Activated gamma-delta T cell treated with anti-CD3 and anti-CD28 coated beads, Interleukin-2, amount 50 U/mL, for 16 hours (primary cell): ENCODE results near the gene PARP4.
"Not testable (repeated sequence)": the region's sequence is repeated elsewhere in the genome, so short reads cannot be mapped to it uniquely, and the experiment has no call there.

Experiments used
- DNase-seq: peaks from one replicate; pipeline ENCODE4 v3.0.0-alpha.2; 2020; ENCODE audit warnings: low read depth

PARP4 gene

GRCh38 chr13:24505756-24506155 is 6.8 kb downstream of the PARP4 start:
- DNase-seq: no peak

DNA sequence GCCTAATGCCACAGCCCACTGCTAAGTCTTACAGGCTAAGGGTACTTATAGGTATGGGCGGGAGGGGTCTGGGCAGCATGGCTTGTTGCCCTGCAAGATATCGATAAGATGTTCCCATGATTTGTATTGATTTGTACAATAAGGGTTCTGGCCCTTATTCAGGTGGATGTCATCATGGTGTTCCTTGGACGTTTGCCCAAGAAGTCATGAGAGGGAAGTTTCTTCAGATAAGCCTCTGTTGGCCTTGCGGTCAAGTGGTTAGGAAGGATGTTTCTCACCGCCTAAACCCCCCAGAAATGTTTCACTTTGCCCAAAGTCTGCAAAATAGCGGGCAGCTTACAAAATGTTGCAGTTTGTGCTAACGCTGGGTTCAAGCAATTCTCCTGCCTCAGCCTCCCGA is 7.3 kb downstream of the PARP4 start:
- no peak for DNase-seq

- DNase-seq: no peak
These were observed 9.2 kb downstream of the PARP4 start for GRCh38 chr13:24503379-24503696.

GRCh38 chr13:24502533-24503378 is 9.8 kb downstream of the PARP4 start:
- DNase-seq: no peak

GRCh38 chr13:24500977-24501376 is 11.6 kb downstream of the PARP4 start:
- DNase-seq: no peak

DNA sequence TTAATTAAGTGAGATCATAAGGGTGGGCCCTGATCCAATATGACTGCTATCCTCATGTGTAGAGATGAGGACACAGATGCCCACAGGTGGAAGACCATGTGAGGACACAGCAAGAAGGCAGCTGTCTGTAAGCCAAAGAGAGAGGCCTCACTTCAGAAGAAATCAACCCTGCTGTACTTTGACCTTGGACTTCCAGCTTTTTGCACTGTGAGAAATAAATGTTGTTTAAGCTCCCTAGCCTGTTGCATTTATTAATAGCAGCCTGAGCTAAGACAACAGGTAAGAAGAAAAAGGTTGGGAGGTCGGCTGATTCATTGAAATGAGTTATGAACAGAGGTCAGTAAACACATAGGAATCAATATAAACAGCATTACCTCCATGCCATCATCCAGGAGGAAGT is 14.8 kb downstream of the PARP4 start:
- no peak for DNase-seq

- not testable (repeated sequence) for DNase-seq
These were observed 16.3 kb downstream of the PARP4 start for GRCh38 chr13:24496295-24496694.

DNA sequence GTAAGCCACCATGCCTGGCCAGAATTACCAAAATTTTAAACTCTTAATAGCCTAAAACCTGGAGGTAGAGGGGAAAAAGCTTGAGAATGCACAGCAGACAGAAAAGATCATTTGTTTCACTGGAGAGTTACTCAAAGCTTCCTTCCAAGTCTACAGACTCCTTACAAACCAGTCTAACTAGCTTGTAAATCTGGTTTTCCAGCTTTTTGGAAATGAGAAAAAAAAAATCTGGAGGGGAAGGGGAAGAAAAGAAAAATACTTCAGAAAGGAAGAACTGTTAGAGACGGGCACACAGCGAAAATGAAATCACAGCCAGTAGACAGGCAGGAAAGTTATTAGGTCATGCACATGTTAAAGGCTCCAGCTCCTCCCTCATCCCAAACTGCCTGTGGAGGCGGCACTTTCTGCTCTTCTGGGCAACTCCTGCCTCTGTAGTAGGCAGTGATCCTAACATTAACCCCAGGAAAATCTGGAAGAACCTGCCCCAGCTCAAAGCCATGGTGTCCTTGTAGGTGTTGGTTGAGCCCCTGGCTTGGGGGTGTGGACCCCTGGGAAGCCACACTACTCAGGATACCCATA is 17.3 kb downstream of the PARP4 start:
- DNase-seq: no peak

- DNase-seq: no peak
These were observed 19.2 kb downstream of the PARP4 start for GRCh38 chr13:24493356-24493755.

DNA sequence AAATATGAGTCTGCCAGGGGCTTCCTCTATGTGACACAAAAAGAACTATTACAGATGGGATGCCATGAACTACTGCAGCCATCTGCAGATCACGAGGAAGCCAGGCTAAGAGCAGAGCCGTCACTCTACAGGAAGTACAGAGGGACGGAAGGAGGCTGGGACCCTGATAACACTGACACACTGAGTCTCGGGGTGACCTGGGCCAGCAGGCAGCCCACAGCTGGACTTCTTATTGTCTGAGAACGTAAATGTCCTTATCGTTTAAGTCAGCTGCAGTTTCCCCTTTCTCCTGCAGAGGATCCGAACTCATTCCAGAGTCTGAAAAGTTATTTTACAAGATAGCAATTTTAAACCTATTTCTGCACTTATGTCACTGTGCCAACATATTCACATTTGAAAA is 20.7 kb downstream of the PARP4 start:
- no peak for DNase-seq

DNA sequence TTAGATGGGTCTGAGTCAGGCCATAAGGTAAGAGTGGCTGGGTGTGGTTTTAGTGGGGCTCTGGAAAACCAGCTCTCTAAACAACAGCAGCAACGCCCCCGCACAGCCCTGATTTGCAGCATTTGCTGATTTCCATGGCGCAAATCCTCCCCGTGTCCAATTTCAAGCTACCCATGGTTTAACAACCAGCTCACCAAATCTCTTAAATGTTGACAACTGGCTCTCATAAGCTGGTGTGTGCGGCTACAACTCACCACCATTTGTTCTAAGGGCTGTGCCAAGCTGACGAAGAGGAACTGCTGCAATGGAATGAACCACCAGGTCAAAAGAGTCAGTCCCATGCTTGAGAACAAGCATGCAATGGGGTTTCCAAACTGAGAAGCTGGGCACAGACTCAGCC is 22.9 kb downstream of the PARP4 start:
- no peak for DNase-seq

DNA sequence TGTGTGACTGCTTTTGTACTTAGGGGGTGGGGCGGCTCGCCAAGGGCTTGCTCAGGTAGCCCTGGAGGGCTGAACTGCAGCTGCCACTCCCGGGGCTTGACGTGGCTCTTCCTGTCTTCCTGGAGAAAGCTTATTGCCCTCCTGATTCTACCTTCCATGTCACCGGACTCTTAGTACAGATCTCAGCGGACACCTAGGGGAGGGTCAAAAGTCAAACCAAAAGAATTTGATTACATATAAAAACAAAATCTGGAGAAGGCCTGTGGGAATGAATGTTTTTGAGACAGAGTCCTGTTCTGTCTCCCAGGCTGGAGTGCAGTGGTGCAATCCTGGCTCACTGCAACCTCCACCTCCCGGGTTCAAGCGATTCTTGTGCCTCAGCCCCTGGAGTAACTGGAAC is 24.5 kb downstream of the PARP4 start:
- DNase-seq: not testable (repeated sequence)

DNA sequence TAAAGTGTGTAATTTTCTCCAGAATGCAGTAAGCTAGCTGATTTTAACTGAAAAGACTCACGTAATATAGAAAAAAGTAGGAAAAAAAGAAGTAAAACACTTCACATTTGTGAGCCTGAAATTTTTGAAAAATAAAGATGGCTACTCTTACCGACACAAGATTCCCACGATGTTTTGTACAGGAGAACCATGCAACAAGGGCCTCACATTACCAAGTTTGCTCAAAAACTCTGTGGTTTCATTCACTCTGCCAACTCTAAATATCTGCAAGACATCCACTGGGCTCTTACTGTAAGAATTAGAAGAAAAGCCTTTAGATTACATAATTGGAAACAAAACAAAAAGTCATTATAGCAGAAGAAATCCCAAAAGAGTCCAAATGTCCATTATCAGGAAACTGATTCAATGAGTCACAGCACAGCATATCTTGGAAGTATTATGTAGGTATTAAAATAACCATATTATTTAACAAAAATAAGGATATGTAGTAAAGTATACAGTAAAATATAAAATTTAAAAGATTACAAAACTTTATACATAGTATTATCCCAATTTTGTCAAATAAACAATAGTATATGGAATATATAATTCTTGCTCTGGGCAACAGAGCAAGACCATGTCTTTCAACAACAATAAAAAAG is 26.4 kb downstream of the PARP4 start:
- not testable (repeated sequence) for DNase-seq

DNA sequence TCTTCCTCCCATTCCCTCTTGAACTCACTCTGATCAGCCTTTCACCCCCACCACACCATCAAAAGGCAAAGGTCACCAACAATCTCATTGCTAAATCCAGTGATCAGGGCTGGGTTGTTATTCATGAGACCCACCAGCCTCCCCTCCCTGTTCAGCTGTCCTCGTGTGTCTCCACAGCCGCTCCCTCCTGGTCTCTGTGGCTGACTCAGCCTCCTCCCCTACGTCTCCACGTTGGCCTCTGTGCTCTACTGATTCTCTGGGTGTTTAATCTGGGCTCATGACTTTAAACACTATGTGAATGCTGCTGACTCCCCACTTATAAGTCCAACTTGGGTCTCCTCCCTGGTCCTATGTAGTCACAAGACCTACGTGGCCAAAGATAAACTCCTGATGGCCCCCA is 38.9 kb downstream of the PARP4 start:
- no peak for DNase-seq

DNA sequence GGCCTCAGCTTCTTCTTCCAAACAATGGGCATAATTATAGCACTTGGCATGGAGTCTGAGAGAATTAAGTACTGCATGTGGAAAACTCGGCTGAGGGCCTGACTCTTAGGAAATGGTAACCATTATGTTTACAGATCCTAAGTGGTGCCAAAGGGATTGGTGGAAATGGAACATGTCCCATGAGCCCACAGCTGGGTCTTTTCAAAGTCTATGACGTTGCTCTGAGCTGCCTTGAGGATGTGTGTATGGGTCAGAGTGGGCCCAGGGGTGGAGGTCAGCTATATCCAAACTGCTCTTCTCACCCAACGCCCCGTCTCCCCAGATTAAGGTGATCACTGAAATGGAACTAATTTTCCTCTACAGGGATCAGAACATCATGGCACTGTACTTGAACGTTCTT is 40.4 kb downstream of the PARP4 start:
- DNase-seq: not testable (repeated sequence)

- no peak for DNase-seq
These were observed 49.5 kb downstream of the PARP4 start for GRCh38 chr13:24463078-24463477.

- no peak for DNase-seq
These were observed 52.3 kb downstream of the PARP4 start for GRCh38 chr13:24460256-24460655.

- DNase-seq: no peak
These were observed 52.9 kb downstream of the PARP4 start for GRCh38 chr13:24459726-24460125.

- no peak for DNase-seq
These were observed 53.3 kb downstream of the PARP4 start for GRCh38 chr13:24459234-24459633.

DNA sequence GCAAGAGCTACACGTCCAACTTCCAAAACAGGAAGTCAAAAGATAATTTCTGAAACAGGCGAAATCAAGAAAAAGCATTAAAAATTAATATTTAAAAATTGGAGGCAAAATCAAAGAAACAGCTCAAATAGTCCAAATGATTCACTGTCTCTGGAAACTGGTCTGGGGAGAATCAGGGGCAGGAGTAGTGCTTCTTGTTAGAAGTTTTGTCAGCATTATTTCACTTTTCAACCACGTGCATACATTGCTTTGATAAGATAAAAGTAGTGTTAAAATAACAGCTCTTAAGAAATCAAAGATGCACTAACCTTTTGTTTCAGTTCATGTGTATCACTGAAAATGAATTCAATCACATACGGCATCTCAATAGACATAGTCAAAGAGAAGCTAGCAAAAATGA is 53.8 kb downstream of the PARP4 start:
- no peak for DNase-seq

DNA sequence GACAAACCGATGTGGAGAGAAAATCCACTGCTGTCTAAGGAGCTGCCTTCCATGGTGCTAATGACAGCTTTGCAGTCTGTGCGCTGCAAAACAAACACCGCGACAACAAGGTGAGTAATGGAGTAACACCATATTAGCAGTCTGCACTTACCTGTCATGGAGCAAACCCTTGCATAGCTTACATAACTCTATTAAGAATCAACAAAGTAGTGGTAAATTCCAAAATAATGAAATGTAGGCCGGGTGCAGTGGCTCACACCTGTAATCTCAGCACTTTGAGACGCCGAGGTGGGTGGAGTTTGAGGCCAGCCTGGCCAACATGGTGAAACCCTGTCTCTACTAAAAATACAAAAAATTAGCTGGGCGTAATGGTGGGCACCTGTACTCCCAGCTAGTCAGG is 56.2 kb downstream of the PARP4 start:
- no peak for DNase-seq

DNA sequence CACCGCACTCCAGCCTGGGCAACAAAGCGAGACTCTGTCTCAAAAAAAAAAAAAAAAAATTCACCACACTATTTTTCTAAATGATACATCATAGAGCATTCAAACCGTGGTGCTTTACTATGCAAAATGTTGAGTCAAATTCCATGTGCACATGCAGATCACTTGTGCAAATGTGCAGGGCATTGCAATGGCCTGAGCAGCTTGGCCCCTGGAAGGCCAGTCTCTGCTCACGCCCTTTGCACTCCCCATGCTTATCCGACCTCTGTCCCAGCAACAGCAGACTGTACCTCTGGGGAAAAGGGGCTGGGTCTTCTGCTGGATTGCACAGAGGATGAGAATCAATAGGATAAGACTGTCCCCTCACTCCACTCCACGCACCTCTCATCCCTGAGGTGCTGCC is 58.5 kb downstream of the PARP4 start:
- DNase-seq: no peak

GRCh38 chr13:24452044-24452443 is 60.5 kb downstream of the PARP4 start:
- no peak for DNase-seq

- DNase-seq: no peak
These were observed 62.0 kb downstream of the PARP4 start for GRCh38 chr13:24450530-24450929.
